Posterior vena cava (tissue), 2 donors: ENCODE results near the gene TPST1. TPM values are rescaled to one million over a fixed set of nuclear protein-coding genes. Genes with fewer than 3 reads are reported as not detected.
"Not testable (repeated sequence)": the region's sequence is repeated elsewhere in the genome, so short reads cannot be mapped to it uniquely, and the experiment has no call there.

Experiments
- DNase-seq: peaks from one replicate; pipeline ENCODE4 v3.0.0-alpha.2; 2020; ENCODE audit warnings: low spot score
- intact Hi-C, 2 donors: fragments of 100-400 bp; cut with DNase I; formaldehyde crosslinking; loops; one replicate each; pipeline versions ENCODE4 v1.14.1 to v1.14.2; 2022 to 2023
- total RNA-seq, 2 donors: library from RNA; stranded (reverse); fragmentation: NEBNext Ultra II Directional; extraction: Animal tissue kit (Norgen Biotek cat#: 25700); gene quantifications; one replicate each; pipeline ENCODE4 v1.2.1, GENCODE V29; 2021
- donor health status: DM: yes; HTN: yes; CAD: no.
- donor health status: DM: yes; HTN: yes; CAD: no.

Gene TPST1
- total RNA-seq, 2 donors from 2014 or later: 21.4 to 32.5 TPM

DNA sequence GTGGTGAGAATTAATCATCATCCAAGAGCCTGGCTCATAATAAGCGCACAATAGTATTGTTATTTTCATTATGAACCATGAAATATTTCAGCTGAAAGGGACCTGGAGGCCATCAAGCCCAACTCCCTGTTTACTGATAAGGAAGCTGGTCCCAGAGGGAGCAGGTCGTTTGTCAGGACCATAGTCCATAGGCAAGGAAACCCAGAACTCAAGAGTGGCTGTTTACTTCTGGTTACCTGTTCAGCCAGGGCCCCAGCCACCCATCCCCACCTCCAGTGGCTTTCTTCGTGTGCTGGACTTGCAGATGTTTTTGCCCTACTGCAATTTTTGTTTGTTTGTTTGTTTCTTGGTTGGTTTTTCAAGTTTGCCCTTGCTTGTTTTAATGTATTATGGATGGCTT, 152.0 kb downstream of the TPST1 start:
- DNase-seq: no peak
- intact Hi-C loops: no loop called here

DNA sequence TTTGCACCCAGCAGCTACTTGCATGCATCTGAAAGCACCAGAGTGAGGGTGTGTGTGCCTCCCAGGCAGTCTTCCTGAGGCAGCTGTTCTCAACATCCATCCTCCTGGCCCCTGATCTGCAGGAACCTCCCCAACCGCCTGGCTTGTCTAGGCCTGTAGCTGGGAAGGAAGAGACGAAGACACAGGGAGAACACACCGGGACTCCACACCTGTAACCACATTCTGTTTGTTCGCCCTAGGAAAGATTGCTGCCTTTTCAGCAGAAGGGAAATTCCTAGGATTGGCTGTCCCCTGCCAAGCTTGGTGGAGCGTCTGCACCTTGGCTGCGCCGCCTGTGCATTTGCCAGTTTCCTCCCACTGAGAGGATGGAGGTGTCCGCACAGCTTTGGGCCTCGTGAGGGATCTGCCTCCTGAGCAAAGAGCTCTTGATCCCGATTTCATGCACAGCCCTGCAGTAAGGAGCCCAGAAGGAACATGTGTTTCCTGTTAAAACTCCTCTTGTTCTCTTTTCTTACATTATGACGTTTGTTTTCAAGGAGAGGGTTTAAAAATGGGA, 154.6 kb downstream of the TPST1 start:
- DNase-seq: no peak
- intact Hi-C loops: no loop called here

DNA sequence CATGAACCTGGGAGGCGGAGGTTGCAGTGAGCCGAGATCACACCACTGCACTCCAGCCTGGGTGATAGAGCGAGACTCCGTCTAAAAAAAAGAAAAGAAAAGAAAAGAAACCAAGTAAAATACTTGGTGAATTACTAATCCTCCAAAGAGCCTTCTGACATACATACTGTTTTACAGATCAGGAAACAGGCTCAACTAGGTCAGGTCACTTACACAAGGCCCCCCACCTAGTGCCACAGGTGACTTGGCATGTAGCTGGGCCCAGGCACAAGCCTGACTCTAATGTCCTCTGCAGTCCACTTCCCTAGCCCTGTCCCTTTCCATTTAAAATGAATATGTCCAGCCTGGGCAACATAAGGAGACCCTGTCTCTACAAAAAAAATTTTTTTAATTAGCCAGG, 157.0 kb downstream of the TPST1 start:
- intact Hi-C loops: no loop called here
- DNase-seq: no peak

DNA sequence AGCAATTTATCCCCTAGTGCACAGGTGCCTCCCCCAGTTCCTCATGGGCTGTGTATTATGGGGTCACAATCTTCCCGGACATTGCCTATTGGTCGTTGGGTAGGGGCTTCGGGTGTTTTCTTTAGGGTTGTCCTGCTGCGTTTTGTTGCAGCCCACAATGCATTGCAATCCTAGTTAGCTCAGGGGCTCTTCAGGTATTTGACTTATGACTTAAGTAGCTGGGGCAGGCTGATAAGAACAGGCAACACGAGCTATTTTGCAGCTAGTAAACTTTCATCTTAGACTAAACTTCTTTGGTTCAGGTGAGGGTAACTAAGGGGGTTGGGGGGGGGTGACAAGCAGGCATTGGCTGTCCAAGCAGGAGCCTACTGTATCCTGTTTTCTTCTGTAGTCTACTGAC, 158.5 kb downstream of the TPST1 start:
- no peak for DNase-seq
- intact Hi-C loops: no loop called here

DNA sequence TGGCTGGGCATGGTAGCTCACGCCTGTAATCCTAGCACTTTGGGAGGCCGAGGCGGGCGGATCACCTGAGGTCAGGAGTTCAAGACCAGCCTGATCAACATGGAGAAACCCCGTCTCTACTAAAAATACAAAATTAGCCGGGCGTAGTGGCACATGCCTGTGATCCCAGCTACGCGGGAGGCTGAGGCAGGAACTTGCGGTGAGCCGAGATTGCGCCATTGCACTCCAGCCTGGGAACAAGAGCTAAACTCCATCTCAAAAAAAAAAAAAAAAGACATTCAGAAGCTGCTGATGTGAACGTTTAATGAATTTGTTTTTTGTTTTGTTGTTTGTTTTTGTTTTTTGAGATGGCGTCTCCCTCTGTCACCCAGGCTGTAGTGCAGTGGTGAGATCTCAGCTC, 159.9 kb downstream of the TPST1 start:
- DNase-seq, intact Hi-C loops: not testable (repeated sequence)

DNA sequence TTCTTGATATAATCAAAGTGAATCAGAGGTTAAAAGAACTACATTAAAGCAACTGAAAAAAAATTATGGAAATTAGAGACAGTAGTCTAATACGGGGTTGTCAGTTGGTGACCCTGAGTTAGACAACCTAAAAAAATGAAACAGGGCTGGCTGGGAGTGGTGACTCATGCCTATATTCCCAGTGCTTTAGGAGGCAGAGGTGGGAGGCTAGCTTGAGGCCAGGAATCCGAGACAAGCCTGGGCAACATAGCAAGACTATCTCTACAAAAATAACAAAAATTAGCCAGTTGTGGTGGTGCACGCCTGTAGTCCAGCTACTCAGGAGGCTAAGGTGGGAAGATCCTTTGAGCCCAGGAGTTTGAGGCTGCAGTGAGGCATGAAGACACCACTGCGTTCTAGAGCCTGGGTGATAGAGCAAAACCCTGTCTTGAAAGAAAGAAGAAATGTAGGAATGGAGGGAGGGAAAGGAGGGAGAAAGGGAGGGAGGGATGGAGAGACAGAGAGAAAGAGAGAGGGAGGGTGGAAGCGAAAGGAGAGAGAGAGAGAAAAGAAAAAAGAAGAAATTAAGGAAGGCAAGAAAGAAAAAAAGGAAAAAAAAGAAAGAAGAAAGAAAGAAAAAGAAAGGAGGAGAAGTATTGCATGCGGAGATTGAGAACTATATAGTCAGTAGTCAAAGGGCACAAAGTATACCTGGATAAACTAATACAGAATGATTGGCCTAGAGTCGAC, 166.1 kb downstream of the TPST1 start:
- intact Hi-C loops: no loop called here
- DNase-seq: no peak

DNA sequence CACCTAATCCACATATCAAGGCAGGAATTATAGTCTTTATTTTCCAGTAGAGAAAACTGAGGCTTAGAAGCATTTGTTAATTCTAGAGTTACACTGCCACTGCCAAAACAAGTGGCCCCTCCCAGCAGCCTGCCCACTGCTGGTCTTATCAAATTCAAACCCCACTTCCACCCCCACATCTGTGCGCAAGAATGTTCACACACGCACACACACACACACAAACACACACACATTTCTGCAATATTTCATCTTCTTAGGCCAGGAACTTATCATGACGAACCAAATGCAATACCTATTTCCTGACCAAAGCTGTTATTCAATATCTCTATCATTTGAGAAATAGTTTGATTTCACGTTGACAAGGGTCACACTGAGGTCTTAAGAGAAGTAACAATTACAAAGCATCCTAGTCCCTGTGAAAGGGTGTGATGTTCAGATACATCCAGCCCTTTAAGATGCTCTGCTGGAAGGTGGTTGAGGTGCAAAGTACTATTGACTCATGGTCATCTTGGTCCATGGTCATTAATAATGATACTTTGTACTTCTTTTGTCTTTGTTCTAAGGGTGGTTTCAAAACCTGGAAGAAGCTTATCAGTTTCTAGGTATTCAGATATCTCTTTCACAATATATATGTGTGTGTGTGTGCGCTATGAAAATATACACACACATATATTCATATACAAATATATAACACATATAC, 169.2 kb downstream of the TPST1 start:
- DNase-seq, intact Hi-C loops: not testable (repeated sequence)

DNA sequence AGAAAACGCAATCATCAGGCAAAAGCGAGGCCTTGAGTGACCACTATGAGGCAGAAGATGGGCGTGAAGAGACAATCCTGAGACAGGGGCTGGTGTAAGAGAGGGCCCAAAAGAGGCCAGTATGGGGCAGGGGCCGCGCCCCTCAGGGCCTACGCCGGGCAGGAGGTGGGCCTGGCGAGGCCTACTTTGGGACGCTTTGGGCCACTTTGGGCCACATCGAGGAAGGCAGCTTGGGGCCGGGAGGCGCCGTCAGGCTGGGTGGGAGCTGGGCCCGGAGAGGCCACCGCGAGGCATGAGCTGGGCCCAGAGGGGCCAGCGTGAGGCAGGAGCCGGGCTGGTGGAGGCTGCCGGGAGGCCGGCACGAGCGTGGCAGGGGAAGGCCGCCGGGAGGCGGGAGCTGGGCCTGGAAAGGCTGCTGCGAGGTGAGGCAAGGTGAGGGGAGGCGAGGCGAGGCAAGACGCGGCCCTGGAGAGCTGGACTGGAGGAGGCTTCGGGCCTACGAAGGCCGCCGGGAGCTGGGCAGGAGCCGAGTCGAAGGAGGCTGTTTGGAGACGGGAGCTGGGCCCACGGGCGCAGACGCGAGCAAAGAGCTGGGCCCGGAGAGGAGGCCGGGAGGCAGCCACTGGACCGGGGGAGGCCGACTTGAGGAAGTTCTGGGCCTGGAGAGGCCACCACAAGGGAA, 171.3 kb downstream of the TPST1 start:
- intact Hi-C loops: no loop called here
- no peak for DNase-seq

DNA sequence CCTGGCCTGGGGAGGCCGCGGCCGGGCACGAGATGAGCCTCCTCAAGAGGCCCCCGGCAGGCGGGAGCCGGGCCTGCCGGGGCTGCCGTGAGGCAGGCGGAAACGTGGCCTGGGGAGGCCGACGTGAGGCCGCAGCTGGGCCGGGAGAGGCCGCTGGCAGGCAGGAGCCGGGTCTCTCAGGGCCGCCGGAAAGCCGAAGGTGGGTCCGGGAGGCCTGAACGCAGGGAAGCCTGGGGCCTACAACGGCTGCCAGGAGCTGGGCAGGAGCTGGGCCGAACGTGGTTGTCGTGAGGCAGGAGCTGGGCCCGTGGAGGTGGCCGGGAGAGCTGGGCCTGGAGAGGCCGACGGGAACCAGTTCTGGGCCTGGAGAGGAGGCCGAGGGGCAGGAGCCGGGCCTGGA, 171.9 kb downstream of the TPST1 start:
- no peak for DNase-seq
- intact Hi-C loops: no loop called here

DNA sequence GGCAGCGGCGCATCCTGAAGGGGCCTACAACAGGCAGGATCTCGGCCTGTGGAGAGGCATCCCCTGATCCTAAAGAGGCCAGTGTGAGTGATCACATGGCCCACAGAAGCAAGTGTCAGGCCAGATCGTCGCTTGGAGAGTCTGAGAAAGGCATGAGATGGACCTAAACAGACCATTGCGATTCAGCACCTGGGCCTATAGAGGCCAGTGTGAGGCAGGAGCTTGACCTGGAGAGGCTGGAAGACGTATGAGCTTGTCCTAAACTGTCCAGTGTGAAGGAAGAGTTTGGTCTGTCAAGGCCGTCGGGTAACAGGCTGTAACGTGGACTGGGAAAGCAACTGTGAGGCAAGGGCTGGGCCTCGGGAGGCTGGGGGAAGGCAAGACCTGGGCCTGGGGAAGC, 172.6 kb downstream of the TPST1 start:
- DNase-seq: no peak
- intact Hi-C loops: no loop called here

DNA sequence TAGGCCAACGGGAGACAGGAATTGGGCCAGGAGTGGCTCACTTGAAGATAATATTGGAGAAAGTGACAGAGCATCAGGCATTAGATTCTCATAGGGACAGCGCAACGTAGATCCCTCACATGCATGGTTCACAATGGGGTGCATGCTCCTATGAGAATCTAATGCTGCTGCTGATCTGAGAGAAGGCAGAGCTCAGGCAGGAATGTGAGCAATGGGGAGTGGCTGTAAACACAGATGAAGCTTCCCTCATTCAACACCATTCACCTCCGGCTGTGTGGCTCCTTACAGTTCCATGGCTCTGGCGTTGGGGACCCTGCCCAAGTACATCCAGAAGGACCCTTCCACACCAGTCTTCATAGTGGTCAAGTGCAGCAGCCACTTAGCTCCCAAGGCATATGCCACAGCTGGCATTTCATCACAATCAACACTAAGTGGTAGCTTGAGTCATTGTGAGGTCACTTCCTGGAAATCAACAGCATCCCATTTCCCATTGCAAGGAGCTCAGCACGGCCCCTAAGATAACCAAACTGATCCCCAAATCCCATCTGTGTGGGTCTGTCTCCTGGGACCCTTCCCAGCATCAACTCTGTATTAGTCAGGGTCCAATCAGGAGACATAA, 174.5 kb downstream of the TPST1 start:
- no peak for DNase-seq
- intact Hi-C loops: no loop called here

DNA sequence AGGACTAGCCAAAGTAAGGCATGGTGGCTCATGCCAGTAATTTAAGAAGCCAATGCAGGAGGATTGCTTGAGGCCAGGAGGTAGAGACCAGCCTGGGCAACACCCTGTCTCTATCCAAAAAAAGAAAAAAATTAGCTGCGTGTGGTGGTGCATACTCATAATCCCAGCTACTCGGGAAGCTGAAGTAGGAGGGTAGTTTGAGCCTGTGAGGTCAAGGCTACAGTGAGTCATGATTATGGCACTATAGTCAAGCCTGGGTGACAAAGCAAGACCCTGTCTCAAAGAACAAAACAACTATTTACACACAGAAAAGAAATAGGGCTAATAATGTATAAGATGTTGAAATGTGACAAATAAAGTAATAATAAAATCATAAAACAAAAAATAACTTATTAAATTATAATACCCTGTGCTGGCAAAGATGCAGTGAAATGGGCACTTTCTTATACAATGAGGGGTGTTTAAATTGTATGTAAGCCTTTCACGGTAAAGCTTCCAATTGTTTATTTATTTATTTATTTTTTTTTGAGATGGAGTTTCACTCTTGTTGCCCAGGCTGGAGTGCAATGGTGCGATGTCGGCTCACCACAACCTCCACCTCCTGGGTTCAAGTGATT, 175.2 kb downstream of the TPST1 start:
- intact Hi-C loops: no loop called here
- DNase-seq: no peak

DNA sequence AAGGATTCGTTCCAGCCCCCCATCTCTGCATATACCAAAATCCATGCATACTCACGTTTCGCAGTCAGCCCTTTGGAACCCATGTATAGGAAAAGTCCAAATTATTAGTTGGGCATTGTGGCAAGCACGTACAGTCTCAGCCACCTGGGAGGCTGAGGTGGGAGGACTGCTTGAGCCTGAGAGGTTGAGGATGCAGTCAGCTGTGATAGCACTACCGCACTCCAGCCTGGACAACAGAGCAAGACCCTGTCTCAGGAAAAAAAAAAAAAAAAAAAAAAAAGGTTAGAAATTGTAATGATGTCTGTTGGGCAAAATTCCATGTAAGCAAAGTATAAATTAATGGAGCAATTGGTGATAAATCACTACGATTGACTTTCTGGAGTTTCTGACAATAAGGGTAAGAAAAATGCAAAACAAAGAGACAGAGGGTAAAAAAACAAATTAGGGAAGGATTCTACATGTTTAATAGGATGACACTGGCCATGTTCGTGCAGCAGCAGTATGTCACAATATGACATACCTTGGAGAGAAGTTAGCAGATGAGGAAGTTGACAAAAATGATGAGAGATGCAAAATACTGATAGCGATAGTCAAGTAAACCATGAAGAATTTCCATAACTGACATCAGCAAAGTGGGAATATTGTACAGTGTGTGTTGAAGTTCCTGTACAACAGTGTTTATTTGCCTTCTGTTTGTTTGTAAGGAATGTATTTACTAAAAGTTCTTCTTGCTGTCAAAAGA, 177.2 kb downstream of the TPST1 start:
- intact Hi-C loops: not testable (repeated sequence)

DNA sequence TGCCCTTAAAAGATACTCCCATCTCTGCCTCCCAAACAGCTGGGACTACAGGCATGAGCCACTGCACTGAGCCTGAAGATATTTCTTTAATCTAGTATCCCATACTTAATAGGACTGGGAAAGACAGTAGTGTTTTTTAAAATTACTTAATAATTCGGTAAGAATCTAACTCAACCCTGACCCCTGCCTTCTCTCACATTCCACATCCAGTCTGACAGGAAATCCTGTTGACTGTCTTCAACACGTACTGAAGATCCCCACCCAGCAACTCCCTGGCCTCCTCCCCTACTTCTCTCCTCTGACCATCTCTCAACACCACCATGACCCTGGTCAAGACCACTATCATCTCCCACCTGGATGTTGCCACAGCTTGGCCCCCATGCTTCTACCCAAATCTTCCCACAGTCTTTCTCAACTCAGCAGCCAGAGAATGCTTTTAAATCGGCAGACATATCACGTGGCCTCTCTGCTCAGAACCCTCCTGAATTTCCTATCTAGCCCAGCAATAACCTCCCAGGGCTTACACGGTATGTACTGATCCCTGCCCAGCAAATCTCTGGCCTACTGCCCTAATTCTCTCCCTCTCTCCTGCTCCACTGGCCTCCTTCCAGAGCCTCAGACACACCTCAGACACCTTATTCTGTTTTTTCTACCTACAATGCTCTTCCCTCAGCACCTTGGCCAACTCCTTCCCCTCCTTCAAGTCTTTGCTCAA, 180.2 kb downstream of the TPST1 start:
- intact Hi-C loops, DNase-seq: not testable (repeated sequence)

More for the DNA sequence above, 177.2 kb downstream of the TPST1 start:
- not testable (repeated sequence) for DNase-seq

DNA sequence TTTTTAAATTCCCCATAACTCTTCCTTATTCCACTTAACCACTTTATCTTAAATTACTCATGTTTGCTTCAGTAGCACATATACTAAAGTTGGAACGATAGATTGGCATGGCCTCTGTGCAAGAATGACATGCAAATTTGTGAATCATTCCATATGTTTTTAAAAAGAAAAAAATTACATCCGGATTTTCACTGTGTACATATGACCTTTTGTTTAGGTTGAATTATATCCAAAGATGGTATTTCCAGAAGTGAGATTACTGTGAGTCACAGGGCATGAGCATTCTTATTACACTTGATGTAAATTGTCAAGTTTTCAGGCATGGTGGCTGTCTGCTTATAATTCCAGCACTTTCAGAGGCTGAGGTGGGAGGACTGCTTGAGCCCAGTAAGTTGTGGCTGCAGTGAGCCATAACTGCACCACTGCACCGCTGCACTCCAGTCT, 190.0 kb downstream of the TPST1 start:
- intact Hi-C loops, DNase-seq: not testable (repeated sequence)

DNA sequence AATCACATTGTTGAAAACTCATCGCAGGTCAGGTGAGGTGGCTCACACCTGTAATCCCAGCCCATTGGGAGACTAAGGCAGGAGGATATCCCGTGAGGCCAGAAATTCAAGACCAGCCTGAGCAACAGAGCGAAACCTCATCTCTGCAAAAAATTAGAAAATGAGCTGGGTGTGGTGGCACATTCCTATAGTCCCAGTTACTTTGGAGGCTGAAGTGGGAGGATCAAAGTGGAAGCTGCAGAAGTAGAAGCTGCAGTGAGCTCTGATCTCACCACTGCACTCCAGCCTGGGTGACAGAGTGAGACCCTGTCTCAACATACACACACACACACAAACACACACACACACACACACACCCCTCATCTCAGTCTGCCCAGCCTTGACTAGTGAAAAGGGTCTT, 190.9 kb downstream of the TPST1 start:
- DNase-seq, intact Hi-C loops: not testable (repeated sequence)

DNA sequence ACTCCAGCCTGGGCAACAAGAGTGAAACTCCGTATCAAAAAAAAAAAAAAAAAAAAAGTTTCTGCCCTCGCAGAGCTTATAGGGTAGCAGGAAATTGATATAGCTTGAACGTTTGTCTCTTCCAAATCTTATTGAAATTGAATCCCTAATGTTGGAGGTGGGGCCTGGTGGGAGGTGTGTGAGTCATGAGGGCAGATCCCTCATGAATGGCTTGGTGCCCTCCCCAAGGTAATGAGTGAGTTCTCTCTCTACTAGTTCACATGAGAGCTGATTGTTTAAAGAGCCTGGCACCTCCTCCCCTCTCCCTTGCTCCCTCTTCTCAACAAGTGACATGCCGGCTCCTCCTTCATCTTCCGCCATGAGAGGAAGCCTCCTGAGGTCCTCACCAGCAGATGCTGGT, 193.7 kb downstream of the TPST1 start:
- intact Hi-C loops, DNase-seq: not testable (repeated sequence)

DNA sequence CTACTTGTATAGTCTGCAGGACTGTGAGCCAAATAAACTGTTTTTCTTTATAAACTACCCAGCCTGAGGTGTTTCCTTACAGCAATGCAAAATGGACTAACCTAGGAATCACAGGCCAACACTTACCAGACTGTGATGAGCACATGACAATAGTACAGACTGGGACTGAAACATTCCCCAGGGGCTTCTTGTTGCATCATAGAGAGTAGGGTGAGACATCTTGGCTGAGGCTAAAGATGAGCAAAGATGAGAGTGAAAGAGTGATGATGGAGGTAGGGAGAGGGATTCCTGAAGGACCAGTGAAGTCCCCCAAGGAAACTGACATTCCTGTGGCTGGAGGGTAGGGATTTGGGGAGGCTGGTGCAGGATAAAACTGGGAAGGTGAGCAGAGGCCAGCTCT, 194.4 kb downstream of the TPST1 start:
- DNase-seq: no peak
- intact Hi-C loops: no loop called here
